ENCODE data around the gene YBX2. TPM values are rescaled to one million over a fixed set of nuclear protein-coding genes. Genes with fewer than 3 reads are reported as not detected.

Gene YBX2
- total and polyA plus RNA-seq, 2 donors (not counting 3 experiments of a cell fraction or from before 2014, with no cell fraction given), result 0.15 to 0.31 TPM

- Histone ChIP-seq H3K9me1 (replicated peaks; ENCODE audit: control insufficient read depth, extremely low read depth, insufficient read depth, low read length) (no peaks in the 10 kb centered on the region), H2AFZ (ENCODE audit: low read depth, low read length) (no peak overlapping the region), H3K4me1 (ENCODE audit: control insufficient read depth, extremely low read depth, insufficient read depth, low read length) (peaks cover 11% of the 10 kb centered on the region), H4K20me1 (replicated peaks; ENCODE audit: control insufficient read depth, extremely low read depth, insufficient read depth, low read length) (no peaks in the 10 kb centered on the region), H3K9me3 (replicated peaks; ENCODE audit: control insufficient read depth, insufficient read depth, low read length) (no peaks in the 10 kb centered on the region), H3K4me3 (replicated peaks in 1 of 3; ENCODE audit: insufficient read depth in 1 of 3, low read depth in 1 of 3, low read length in 3 of 3) (no peak overlapping the region), H3K4me2 (ENCODE audit: insufficient read depth, low read length) (no peak overlapping the region), H3K27me3 (ENCODE audit: control insufficient read depth in 2 of 2, insufficient read depth in 2 of 2, low read length in 2 of 2) (no peaks in the 10 kb centered on the region), H3K36me3 (ENCODE audit: control insufficient read depth in 2 of 2, extremely low read depth in 1 of 2, insufficient read depth in 2 of 2, low read length in 2 of 2) (peaks cover 3 to 21% of the 10 kb centered on the region in 2 experiments), H3K9ac (replicated peaks; ENCODE audit: extremely low read depth, insufficient read depth, low read length) (no peak overlapping the region), H3K27ac (ENCODE audit: insufficient read depth, low read depth, low read length) (no peak overlapping the region), H3K79me2 (ENCODE audit: control insufficient read depth, insufficient read depth, low read length) (peaks cover 15% of the 10 kb centered on the region)
- CTCF ChIA-PET, result interaction anchor here (0.9 to 1.6 kb wide), 3 partner anchors 36 to 80 kb away, joined by 3 to 5 read pairs (median 5); partner anchors contain the start of gene ACAP1
- BruUV-seq (replicated peaks), result no TSS peak
- DNase-seq (ENCODE audit: low read depth, low spot score) (no peak), FAIRE-seq (no peak)
- TF ChIP-seq JUN (IDR thresholded peaks at IDR 0.05; ENCODE audit: borderline replicate concordance, insufficient read depth, insufficient read length, low read depth), result no peak
- TF ChIP-seq MAX (IDR thresholded peaks at IDR 0.05; ENCODE audit: insufficient read depth, insufficient read length), result no peak
- TF ChIP-seq POLR2AphosphoS5 (IDR thresholded peaks at IDR 0.05; ENCODE audit: insufficient read depth, low read depth, low read length), result no peak
- no peak for TF ChIP-seq CTCF (IDR thresholded peaks at IDR 0.05; ENCODE audit: extremely low read depth in 1 of 2, insufficient read depth in 1 of 2, low read depth in 1 of 2, low read length in 2 of 2)
- no peak for TF ChIP-seq GATA2 (IDR thresholded peaks at IDR 0.05; ENCODE audit: insufficient read depth, insufficient read length, low read depth, low read length)
- no peak for TF ChIP-seq EZH2 (IDR thresholded peaks at IDR 0.05; ENCODE audit: borderline replicate concordance, low read depth, low read length, severe bottlenecking)
- TF ChIP-seq POLR2A (IDR thresholded peaks at IDR 0.05; ENCODE audit: low read depth, low read length), result no peak
- TF ChIP-seq FOS (IDR thresholded peaks at IDR 0.05; ENCODE audit: borderline replicate concordance, insufficient read depth, low read length), result no peak
- no peak for TF ChIP-seq MYC (IDR thresholded peaks at IDR 0.05; ENCODE audit: low read depth, low read length)
- intact Hi-C loops (cut with micrococcal nuclease), result no loop called here
- POLR2A ChIA-PET, result no interaction called here
- dilution Hi-C loops (cut with MboI; ENCODE audit: extremely low pct_ligation_motif_present, low sequenced_read_pairs), result no loop called here
These were observed 37.5 kb downstream of the YBX2 start for GRCh38 chr17:7256766-7257456.

Measured in endothelial cell of umbilical vein (primary cell).